H1 (cell line): Measurements from ENCODE around the gene PIP4K2C. TPM values are rescaled to one million over a fixed set of nuclear protein-coding genes. Genes with fewer than 3 reads are reported as not detected.

Source experiments
- KDM5A ChIP-seq: fragments of 200-600 bp; IDR thresholded peaks from 2 replicates; pipeline ENCODE4 v1.7.1; 2012; ENCODE audit warnings: mild to moderate bottlenecking, low read length, inconsistent platforms, mixed read lengths
- NRF1 ChIP-seq: IDR thresholded peaks from 2 replicates; pipeline ENCODE4 v1.6.1; 2011; ENCODE audit warnings: mild to moderate bottlenecking, low read depth, low read length, improper control_type of control experiment
- RAD21 ChIP-seq, 2 experiments: IDR thresholded peaks in 1 of 2; conservative IDR thresholded peaks in 1 of 2; 2 replicates each; pipeline ENCODE4 v1.6.1; 2011; ENCODE audit warnings: low read depth in 2 of 2, low read length in 2 of 2, improper control_type of control experiment in 1 of 2, inconsistent platforms in 1 of 2, mild to moderate bottlenecking in 1 of 2, moderate library complexity in 1 of 2
- polyA plus RNA-seq, 7 experiments: library from polyadenylated mRNA; depleted of rRNA in 3 of 7; stranded (reverse) in 5 of 7; unstranded in 2 of 7; fragments of >200 nt in 5 of 7; fragments of 200-250 nt in 2 of 7; gene quantifications; 1 replicate in 5 of 7; 2 replicates in 1 of 7; 4 replicates in 1 of 7; pipeline versions ENCODE4 v1.2.1 to v1.2.3, GENCODE V29; 2011 to 2013; ENCODE audit warnings: missing spikeins in 2 of 7, mixed read lengths in 2 of 7
- total RNA-seq: library from RNA; stranded (reverse); fragmentation: NEBNext Ultra II Directional; extraction: Animal tissue kit (Norgen Biotek cat#: 25700); gene quantifications from 2 replicates; pipeline ENCODE4 v1.2.1, GENCODE V29; 2021

PIP4K2C gene
- total and polyA plus RNA-seq, 2 of the 8 experiments (the other 6 are each of a cell fraction or from before 2014, with no cell fraction given) = 25.0 to 27.1 TPM

GRCh38 chr12:57558864-57559263 lies 32.1 kb upstream of the PIP4K2C start (continued):
- no peak for TF ChIP-seq KDM5A
- TF ChIP-seq NRF1 = no peak
- TF ChIP-seq RAD21 (IDR thresholded peaks at IDR 0.05 in 1 of 2, conservative IDR thresholded peaks at IDR 0.05 in 1 of 2; ENCODE audit: low read depth in 2 of 2, low read length in 2 of 2) = no peak
